Neural progenitor cell (in vitro differentiated cells): ENCODE data around the gene LGR5. TPM values are rescaled to one million over a fixed set of nuclear protein-coding genes. Genes with fewer than 3 reads are reported as not detected.

ENCODE experiments used
- DNase-seq: peaks from one replicate; pipeline ENCODE4 v3.0.0-alpha.2; 2016; ENCODE audit warnings: low spot score
- H2AFZ ChIP-seq: fragments of 200-600 bp; sonication (generic); replicated peaks from 2 replicates; pipeline ENCODE4 v1.6.1; 2016; ENCODE audit warnings: antibody characterized with exemption
- H3F3A ChIP-seq: fragments of 200-600 bp; sonication (generic); 2 replicates; pipeline ENCODE4 v1.6.1; 2016; ENCODE audit warnings: antibody characterized with exemption, low read depth
- H3K27ac ChIP-seq: fragments of 200-600 bp; sonication (generic); 2 replicates; pipeline ENCODE4 v1.5.1; 2016; ENCODE audit warnings: mild to moderate bottlenecking
- H3K27me3 ChIP-seq: fragments of 200-600 bp; sonication (generic); 2 replicates; pipeline ENCODE4 v1.6.1; 2016; ENCODE audit warnings: mild to moderate bottlenecking, moderate library complexity
- H3K36me3 ChIP-seq: fragments of 200-600 bp; sonication (generic); 2 replicates; pipeline ENCODE4 v1.5.1; 2016
- H3K4me1 ChIP-seq: fragments of 200-600 bp; sonication (generic); 2 replicates; pipeline ENCODE4 v1.6.1; 2016; ENCODE audit warnings: mixed run types
- H3K4me2 ChIP-seq: fragments of 200-600 bp; sonication (generic); 2 replicates; pipeline ENCODE4 v1.6.1; 2016
- H3K4me3 ChIP-seq: fragments of 200-600 bp; sonication (generic); 2 replicates; pipeline ENCODE4 v1.5.1; 2016
- H3K79me2 ChIP-seq: fragments of 200-600 bp; sonication (generic); 2 replicates; pipeline ENCODE4 v1.6.1; 2016; ENCODE audit warnings: low read depth
- H3K9ac ChIP-seq: fragments of 200-600 bp; sonication (generic); 2 replicates; pipeline ENCODE4 v1.6.1; 2016
- H3K9me3 ChIP-seq: fragments of 200-600 bp; sonication (generic); 2 replicates; pipeline ENCODE4 v1.5.1; 2016; ENCODE audit warnings: low read depth
- H4K20me1 ChIP-seq: fragments of 200-600 bp; sonication (generic); 2 replicates; pipeline ENCODE4 v1.6.1; 2016; ENCODE audit warnings: low read depth
- H3K27ac Mint-ChIP-seq: 3 replicates; pipeline ENCODE4 v1.8.0; 2021; ENCODE audit warnings: mixed read lengths
- H3K27me3 Mint-ChIP-seq: 2 replicates; pipeline ENCODE4 v1.8.0; 2022; ENCODE audit warnings: low read depth, mild to moderate bottlenecking, inconsistent platforms, moderate library complexity, mixed read lengths; ENCODE audit not compliant: insufficient read depth
- H3K36me3 Mint-ChIP-seq: 3 replicates; pipeline ENCODE4 v1.8.0; 2021; ENCODE audit warnings: mixed read lengths
- H3K4me1 Mint-ChIP-seq: 3 replicates; pipeline ENCODE4 v1.8.0; 2021; ENCODE audit warnings: mixed read lengths
- H3K4me3 Mint-ChIP-seq: 3 replicates; pipeline ENCODE4 v1.8.0; 2021; ENCODE audit warnings: mild to moderate bottlenecking, moderate library complexity, mixed read lengths
- H3K9me3 Mint-ChIP-seq: 3 replicates; pipeline ENCODE4 v1.8.0; 2020; ENCODE audit warnings: mixed read lengths
- EZH2 ChIP-seq: fragments of 200-600 bp; sonication (generic); IDR thresholded peaks from 2 replicates; pipeline ENCODE4 v1.6.1; 2017; ENCODE audit warnings: antibody characterized with exemption, mild to moderate bottlenecking, moderate library complexity
- EZH2phosphoT487 ChIP-seq: fragments of 200-600 bp; sonication (generic); IDR thresholded peaks from 2 replicates; pipeline ENCODE4 v1.6.1; 2017; ENCODE audit warnings: antibody characterized with exemption
- total RNA-seq: library from RNA; depleted of rRNA; stranded (reverse); fragments of >200 nt; gene quantifications from 2 replicates; pipeline ENCODE4 v1.2.3, GENCODE V29; 2015; ENCODE audit warnings: low replicate concordance
- TF ChIP-seq, protein P1 (sequence below): fragments of 200-600 bp; sonication (generic); IDR thresholded peaks from 2 replicates; pipeline ENCODE4 v1.5.1; 2017; ENCODE audit warnings: antibody characterized with exemption, mild to moderate bottlenecking

LGR5 gene
- total RNA-seq, 1 donor from 2014 or later, result 1.4 TPM

DNA sequence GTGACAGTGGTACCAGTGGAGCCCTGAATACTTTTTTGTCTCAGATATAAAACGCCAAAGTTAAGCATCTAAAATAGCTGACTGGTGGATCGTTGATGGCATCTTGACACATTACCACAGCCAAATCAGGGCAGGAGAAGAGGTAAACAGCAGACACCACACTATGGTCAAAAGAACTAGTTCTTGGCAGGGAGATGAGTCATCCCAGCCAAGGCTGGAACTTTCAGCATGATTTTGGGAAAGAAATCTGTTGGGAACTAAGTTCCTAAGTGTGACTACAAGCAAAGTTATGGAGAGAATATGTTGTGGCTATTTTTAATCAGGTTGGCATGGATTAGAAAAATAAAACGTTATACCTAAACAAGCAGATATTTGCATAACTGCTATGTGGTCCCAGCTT, 36.9 kb downstream of the LGR5 start:
- Mint-ChIP-seq H3K4me1 (peaks cover 22% of the 10 kb centered on the region), H3K27ac (no peak overlapping the region)

DNA sequence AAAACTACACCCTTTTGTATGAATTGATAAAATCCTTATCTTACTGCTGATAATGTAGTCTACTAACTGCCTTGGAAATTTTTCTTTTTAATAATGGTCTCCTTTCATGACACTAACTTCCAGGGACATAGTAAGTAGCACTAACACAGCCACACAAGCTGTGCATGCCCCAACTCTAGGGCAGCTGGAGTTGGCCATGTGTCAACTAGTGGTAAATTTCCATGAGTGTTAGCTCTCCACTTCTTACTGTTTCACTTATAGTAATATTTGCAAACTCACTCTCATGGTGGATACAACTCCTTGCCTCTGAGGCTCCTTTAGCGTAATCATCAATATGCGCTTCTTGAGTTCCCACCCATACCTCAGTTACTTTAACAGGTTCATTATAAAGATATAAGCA, 38.0 kb downstream of the LGR5 start:
- peaks cover 3% of the 10 kb centered on the region for H3K9me3 Mint-ChIP-seq

More for the DNA sequence above, 36.9 kb downstream of the LGR5 start:
- no peaks in the 10 kb centered on the region for H3K27me3 ChIP-seq
- H3K79me2 ChIP-seq, result no peaks in the 10 kb centered on the region
- no peak overlapping the region for H3K27ac ChIP-seq
- H3K4me1 ChIP-seq, result no peaks in the 10 kb centered on the region
- no peaks in the 10 kb centered on the region for H3F3A ChIP-seq
- Mint-ChIP-seq H3K36me3 (peaks cover 5% of the 10 kb centered on the region), H3K27me3 (no peaks in the 10 kb centered on the region), H3K4me3 (no peak overlapping the region), H3K9me3 (peaks cover 3% of the 10 kb centered on the region)
- H3K4me2 ChIP-seq, result no peak overlapping the region
- no peaks in the 10 kb centered on the region for H3K9me3 ChIP-seq
- no peak overlapping the region for H3K4me3 ChIP-seq
- no peak overlapping the region for H2AFZ ChIP-seq
- DNase-seq, result no peak
- TF ChIP-seq EZH2 (no peak), EZH2phosphoT487 (no peak)
- TF ChIP-seq, protein P1, sequence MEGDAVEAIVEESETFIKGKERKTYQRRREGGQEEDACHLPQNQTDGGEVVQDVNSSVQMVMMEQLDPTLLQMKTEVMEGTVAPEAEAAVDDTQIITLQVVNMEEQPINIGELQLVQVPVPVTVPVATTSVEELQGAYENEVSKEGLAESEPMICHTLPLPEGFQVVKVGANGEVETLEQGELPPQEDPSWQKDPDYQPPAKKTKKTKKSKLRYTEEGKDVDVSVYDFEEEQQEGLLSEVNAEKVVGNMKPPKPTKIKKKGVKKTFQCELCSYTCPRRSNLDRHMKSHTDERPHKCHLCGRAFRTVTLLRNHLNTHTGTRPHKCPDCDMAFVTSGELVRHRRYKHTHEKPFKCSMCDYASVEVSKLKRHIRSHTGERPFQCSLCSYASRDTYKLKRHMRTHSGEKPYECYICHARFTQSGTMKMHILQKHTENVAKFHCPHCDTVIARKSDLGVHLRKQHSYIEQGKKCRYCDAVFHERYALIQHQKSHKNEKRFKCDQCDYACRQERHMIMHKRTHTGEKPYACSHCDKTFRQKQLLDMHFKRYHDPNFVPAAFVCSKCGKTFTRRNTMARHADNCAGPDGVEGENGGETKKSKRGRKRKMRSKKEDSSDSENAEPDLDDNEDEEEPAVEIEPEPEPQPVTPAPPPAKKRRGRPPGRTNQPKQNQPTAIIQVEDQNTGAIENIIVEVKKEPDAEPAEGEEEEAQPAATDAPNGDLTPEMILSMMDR, result no peak
- no peaks in the 10 kb centered on the region for H3K36me3 ChIP-seq
- no peak overlapping the region for H3K9ac ChIP-seq
- no peaks in the 10 kb centered on the region for H4K20me1 ChIP-seq

GRCh38 chr12:71478270-71478669, 38.7 kb downstream of the LGR5 start:
- Mint-ChIP-seq H3K9me3 (peaks cover 3% of the 10 kb centered on the region), H3K36me3 (peaks cover 5% of the 10 kb centered on the region), H3K4me1 (peaks cover 11% of the 10 kb centered on the region), H3K4me3 (no peak overlapping the region), H3K27ac (no peak overlapping the region), H3K27me3 (no peaks in the 10 kb centered on the region)
- no peaks in the 10 kb centered on the region for H3F3A ChIP-seq
- H3K79me2 ChIP-seq, result no peaks in the 10 kb centered on the region
- no peak for DNase-seq
- no peak overlapping the region for H3K9ac ChIP-seq
- no peaks in the 10 kb centered on the region for H3K36me3 ChIP-seq
- no peak overlapping the region for H3K27ac ChIP-seq
- no peak overlapping the region for H2AFZ ChIP-seq
- no peak overlapping the region for H3K4me3 ChIP-seq
- no peaks in the 10 kb centered on the region for H3K9me3 ChIP-seq
- no peaks in the 10 kb centered on the region for H3K27me3 ChIP-seq
- no peaks in the 10 kb centered on the region for H3K4me1 ChIP-seq
- H4K20me1 ChIP-seq, result no peaks in the 10 kb centered on the region
- no peak overlapping the region for H3K4me2 ChIP-seq
- TF ChIP-seq, protein P1, result no peak
- TF ChIP-seq EZH2, result no peak

More for the DNA sequence above, 38.0 kb downstream of the LGR5 start:
- DNase-seq, result no peak
- no peaks in the 10 kb centered on the region for H3K9me3 ChIP-seq
- H3K27me3 ChIP-seq, result no peaks in the 10 kb centered on the region
- peaks cover 15% of the 10 kb centered on the region for H3K4me1 Mint-ChIP-seq
- no peak overlapping the region for H3K4me3 ChIP-seq
- no peak for TF ChIP-seq EZH2phosphoT487
- TF ChIP-seq, protein P1, result no peak
- no peak for TF ChIP-seq EZH2
- H3K27ac Mint-ChIP-seq, result no peak overlapping the region
- no peaks in the 10 kb centered on the region for H3K79me2 ChIP-seq
- no peak overlapping the region for H3K27ac ChIP-seq
- H3K27me3 Mint-ChIP-seq, result no peaks in the 10 kb centered on the region
- H3K4me2 ChIP-seq, result no peak overlapping the region
- H3K4me1 ChIP-seq, result no peaks in the 10 kb centered on the region
- H4K20me1 ChIP-seq, result no peaks in the 10 kb centered on the region
- H2AFZ ChIP-seq, result no peak overlapping the region
- no peaks in the 10 kb centered on the region for H3F3A ChIP-seq
- H3K36me3 Mint-ChIP-seq, result peaks cover 5% of the 10 kb centered on the region
- no peaks in the 10 kb centered on the region for H3K36me3 ChIP-seq
- no peak overlapping the region for H3K4me3 Mint-ChIP-seq
- no peak overlapping the region for H3K9ac ChIP-seq
